Measurements from ENCODE around the gene ZNF169.
"Not testable (repeated sequence)": the region's sequence is repeated elsewhere in the genome, so short reads cannot be mapped to it uniquely, and the experiment has no call there.

The ZNF169 gene

GRCh38 chr9:94250456-94250855 is 8.6 kb upstream of the ZNF169 start:
- no peaks in the 10 kb centered on the region for H3K36me3 ChIP-seq (ENCODE audit: insufficient read depth, low read length)
- H3K4me3 ChIP-seq (ENCODE audit: low read length), result no peak overlapping the region
- no peaks in the 10 kb centered on the region for H3K9me3 ChIP-seq (replicated peaks; ENCODE audit: low read length)
- peaks cover 14% of the 10 kb centered on the region for H3K27me3 ChIP-seq (ENCODE audit: control insufficient read depth, insufficient read depth, low read length)
- no peak overlapping the region for H3K9ac ChIP-seq (ENCODE audit: low read depth, low read length)
- no peaks in the 10 kb centered on the region for H3K4me1 ChIP-seq (ENCODE audit: control insufficient read depth, insufficient read depth, low read length)
- no peak overlapping the region for H3K4me2 ChIP-seq (ENCODE audit: low read length)

GRCh38 chr9:94256007-94256406 is 3.1 kb upstream of the ZNF169 start:
- no peak overlapping the region for H3K4me3 ChIP-seq (ENCODE audit: low read length)
- H3K9ac ChIP-seq (ENCODE audit: low read depth, low read length), result no peak overlapping the region
- no peaks in the 10 kb centered on the region for H3K36me3 ChIP-seq (ENCODE audit: insufficient read depth, low read length)
- H3K9me3 ChIP-seq (replicated peaks; ENCODE audit: low read length), result no peaks in the 10 kb centered on the region
- no peak overlapping the region for H3K4me2 ChIP-seq (ENCODE audit: low read length)
- H3K27me3 ChIP-seq (ENCODE audit: control insufficient read depth, insufficient read depth, low read length), result peaks cover 27% of the 10 kb centered on the region
- H3K4me1 ChIP-seq (ENCODE audit: control insufficient read depth, insufficient read depth, low read length), result peaks cover 3% of the 10 kb centered on the region

GRCh38 chr9:94265626-94266402 is 6.7 kb downstream of the ZNF169 start:
- H3K4me3 ChIP-seq (ENCODE audit: low read length); H3K9me3 ChIP-seq (replicated peaks; ENCODE audit: low read length); H3K4me2 ChIP-seq (ENCODE audit: low read length); H3K4me1 ChIP-seq (ENCODE audit: control insufficient read depth, insufficient read depth, low read length); H3K9ac ChIP-seq (ENCODE audit: low read depth, low read length); H3K27me3 ChIP-seq (ENCODE audit: control insufficient read depth, insufficient read depth, low read length); H3K36me3 ChIP-seq (ENCODE audit: insufficient read depth, low read length): not testable (repeated sequence)

- H3K4me2 ChIP-seq (ENCODE audit: low read length), result no peak overlapping the region
- H3K9me3 ChIP-seq (replicated peaks; ENCODE audit: low read length), result no peaks in the 10 kb centered on the region
- no peaks in the 10 kb centered on the region for H3K36me3 ChIP-seq (ENCODE audit: insufficient read depth, low read length)
- H3K4me1 ChIP-seq (ENCODE audit: control insufficient read depth, insufficient read depth, low read length), result no peaks in the 10 kb centered on the region
- no peak overlapping the region for H3K4me3 ChIP-seq (ENCODE audit: low read length)
- no peaks in the 10 kb centered on the region for H3K27me3 ChIP-seq (ENCODE audit: control insufficient read depth, insufficient read depth, low read length)
- no peak overlapping the region for H3K9ac ChIP-seq (ENCODE audit: low read depth, low read length)
Measured at GRCh38 chr9:94269264-94269663, 10.2 kb downstream of the ZNF169 start.

GRCh38 chr9:94270009-94270408 is 10.9 kb downstream of the ZNF169 start:
- H3K9me3 ChIP-seq (replicated peaks; ENCODE audit: low read length), result no peaks in the 10 kb centered on the region
- no peak overlapping the region for H3K9ac ChIP-seq (ENCODE audit: low read depth, low read length)
- no peaks in the 10 kb centered on the region for H3K36me3 ChIP-seq (ENCODE audit: insufficient read depth, low read length)
- H3K4me1 ChIP-seq (ENCODE audit: control insufficient read depth, insufficient read depth, low read length), result no peaks in the 10 kb centered on the region
- H3K4me3 ChIP-seq (ENCODE audit: low read length), result no peak overlapping the region
- H3K27me3 ChIP-seq (ENCODE audit: control insufficient read depth, insufficient read depth, low read length), result no peaks in the 10 kb centered on the region
- no peak overlapping the region for H3K4me2 ChIP-seq (ENCODE audit: low read length)

- H3K9me3 ChIP-seq (replicated peaks; ENCODE audit: low read length); H3K9ac ChIP-seq (ENCODE audit: low read depth, low read length); H3K4me3 ChIP-seq (ENCODE audit: low read length); H3K36me3 ChIP-seq (ENCODE audit: insufficient read depth, low read length); H3K27me3 ChIP-seq (ENCODE audit: control insufficient read depth, insufficient read depth, low read length); H3K4me1 ChIP-seq (ENCODE audit: control insufficient read depth, insufficient read depth, low read length); H3K4me2 ChIP-seq (ENCODE audit: low read length): not testable (repeated sequence)
Measured at GRCh38 chr9:94277029-94277428, 17.9 kb downstream of the ZNF169 start.

GRCh38 chr9:94277885-94278536 is 18.9 kb downstream of the ZNF169 start:
- Histone ChIP-seq H3K4me3 (ENCODE audit: low read length) (no peak overlapping the region), H3K9ac (ENCODE audit: low read depth, low read length) (no peak overlapping the region), H3K4me2 (ENCODE audit: low read length) (no peak overlapping the region), H3K4me1 (ENCODE audit: control insufficient read depth, insufficient read depth, low read length) (peaks cover 8% of the 10 kb centered on the region), H3K27me3 (ENCODE audit: control insufficient read depth, insufficient read depth, low read length) (no peaks in the 10 kb centered on the region), H3K36me3 (ENCODE audit: insufficient read depth, low read length) (peaks cover 5% of the 10 kb centered on the region), H3K9me3 (replicated peaks; ENCODE audit: low read length) (peaks cover 7% of the 10 kb centered on the region)

- Histone ChIP-seq H3K9me3 (replicated peaks; ENCODE audit: low read length) (peaks cover 7% of the 10 kb centered on the region), H3K9ac (ENCODE audit: low read depth, low read length) (no peak overlapping the region), H3K36me3 (ENCODE audit: insufficient read depth, low read length) (peaks cover 5% of the 10 kb centered on the region), H3K4me2 (ENCODE audit: low read length) (no peak overlapping the region), H3K27me3 (ENCODE audit: control insufficient read depth, insufficient read depth, low read length) (no peaks in the 10 kb centered on the region), H3K4me1 (ENCODE audit: control insufficient read depth, insufficient read depth, low read length) (peaks cover 8% of the 10 kb centered on the region), H3K4me3 (ENCODE audit: low read length) (no peak overlapping the region)
Measured at GRCh38 chr9:94280409-94280989, 21.4 kb downstream of the ZNF169 start.

- H3K36me3 ChIP-seq (ENCODE audit: insufficient read depth, low read length), result peaks cover 5% of the 10 kb centered on the region
- no peak overlapping the region for H3K4me2 ChIP-seq (ENCODE audit: low read length)
- H3K27me3 ChIP-seq (ENCODE audit: control insufficient read depth, insufficient read depth, low read length), result no peaks in the 10 kb centered on the region
- no peak overlapping the region for H3K9ac ChIP-seq (ENCODE audit: low read depth, low read length)
- H3K4me1 ChIP-seq (ENCODE audit: control insufficient read depth, insufficient read depth, low read length), result peaks cover 8% of the 10 kb centered on the region
- no peak overlapping the region for H3K4me3 ChIP-seq (ENCODE audit: low read length)
- peaks cover 7% of the 10 kb centered on the region for H3K9me3 ChIP-seq (replicated peaks; ENCODE audit: low read length)
Measured at GRCh38 chr9:94281101-94281500, 22.0 kb downstream of the ZNF169 start.

- Histone ChIP-seq H3K36me3 (ENCODE audit: insufficient read depth, low read length) (no peaks in the 10 kb centered on the region), H3K4me2 (ENCODE audit: low read length) (no peak overlapping the region), H3K27me3 (ENCODE audit: control insufficient read depth, insufficient read depth, low read length) (no peaks in the 10 kb centered on the region), H3K9me3 (replicated peaks; ENCODE audit: low read length) (no peaks in the 10 kb centered on the region), H3K9ac (ENCODE audit: low read depth, low read length) (no peak overlapping the region), H3K4me1 (ENCODE audit: control insufficient read depth, insufficient read depth, low read length) (peaks cover 11% of the 10 kb centered on the region), H3K4me3 (ENCODE audit: low read length) (no peak overlapping the region)
Measured at GRCh38 chr9:94286116-94286515, 27.0 kb downstream of the ZNF169 start.

- Histone ChIP-seq H3K36me3 (ENCODE audit: insufficient read depth, low read length) (peaks cover 1% of the 10 kb centered on the region), H3K4me2 (ENCODE audit: low read length) (no peak overlapping the region), H3K9me3 (replicated peaks; ENCODE audit: low read length) (no peaks in the 10 kb centered on the region), H3K27me3 (ENCODE audit: control insufficient read depth, insufficient read depth, low read length) (no peaks in the 10 kb centered on the region), H3K4me3 (ENCODE audit: low read length) (no peak overlapping the region), H3K9ac (ENCODE audit: low read depth, low read length) (no peak overlapping the region), H3K4me1 (ENCODE audit: control insufficient read depth, insufficient read depth, low read length) (peaks cover 11% of the 10 kb centered on the region)
Measured at GRCh38 chr9:94287877-94288513, 28.9 kb downstream of the ZNF169 start.
